Heart left ventricle (tissue), 16 donors: Measurements from ENCODE around the gene UGT1A7. TPM values are rescaled to one million over a fixed set of nuclear protein-coding genes. Genes with fewer than 3 reads are reported as not detected.

ENCODE experiments used
- ATAC-seq, 4 donors: fragments of 200-7000 bp; cut with Tn5 transposase; one replicate each; pipeline ENCODE4 v1.9.1; 2020 to 2022; ENCODE audit warnings: moderate library complexity in 4 of 4, mild to moderate bottlenecking in 3 of 4, moderate number of reproducible peaks in 1 of 4
- DNase-seq, 5 donors: peaks; one replicate each; pipeline ENCODE4 v3.0.0-alpha.2; 2020
- H3K27ac ChIP-seq, 12 donors: fragments of 200-600 bp; sonication (generic) in 4 of 12; one replicate each; pipeline versions ENCODE4 v1.5.0 to v1.8.0; 2016 to 2022; ENCODE audit warnings: mild to moderate bottlenecking in 2 of 12
- H3K27me3 ChIP-seq, 9 donors: fragments of 200-600 bp; sonication (generic) in 2 of 9; one replicate each; pipeline versions ENCODE4 v1.5.1 to v1.8.0; 2016 to 2022; ENCODE audit warnings: mild to moderate bottlenecking in 3 of 9
- H3K36me3 ChIP-seq, 9 donors: fragments of 200-600 bp; sonication (generic) in 2 of 9; one replicate each; pipeline versions ENCODE4 v1.5.0 to v1.8.0; 2018 to 2022; ENCODE audit warnings: mild to moderate bottlenecking in 2 of 9
- H3K4me1 ChIP-seq, 12 donors: fragments of 200-600 bp; sonication (generic) in 4 of 12; one replicate each; pipeline versions ENCODE4 v1.5.0 to v1.8.0; 2016 to 2022; ENCODE audit warnings: mild to moderate bottlenecking in 3 of 12
- H3K4me3 ChIP-seq, 12 donors: fragments of 200-600 bp; sonication (generic) in 4 of 12; one replicate each; pipeline versions ENCODE4 v1.5.0 to v1.8.0; 2017 to 2022; ENCODE audit warnings: mild to moderate bottlenecking in 9 of 12, moderate library complexity in 4 of 12
- H3K9me3 ChIP-seq, 12 donors: fragments of 200-600 bp; sonication (generic) in 4 of 12; one replicate each; pipeline versions ENCODE4 v1.5.0 to v1.8.0; 2016 to 2022; ENCODE audit warnings: mild to moderate bottlenecking in 1 of 12
- CTCF ChIP-seq, 12 donors: fragments of 200-600 bp; sonication (generic) in 4 of 12; IDR thresholded peaks; one replicate each; pipeline versions ENCODE4 v1.5.0 to v1.8.0; 2018 to 2022; ENCODE audit warnings: antibody characterized with exemption in 12 of 12, mild to moderate bottlenecking in 5 of 12
- POLR2A ChIP-seq, 2 donors: fragments of 450-650 bp; IDR thresholded peaks; one replicate each; pipeline ENCODE4 v1.6.1; 2017; ENCODE audit warnings: antibody characterized with exemption in 2 of 2, mild to moderate bottlenecking in 2 of 2, moderate library complexity in 2 of 2
- WGBS, 4 donors: extraction: QIAGEN DNeasy Blood & Tissue Kit in 2 of 4; methylation state at CpG; one replicate each; pipeline versions ENCODE4 v1.1.5 to v1.1.7; 2013 to 2018; 5-methylcytosine and 5-hydroxymethylcytosine counted together
- intact Hi-C, 10 donors: fragments of 100-400 bp; cut with DNase I; formaldehyde crosslinking; loops; one replicate each; pipeline versions ENCODE4 v1.11.1 to v1.14.2; 2022
- polyA plus RNA-seq, 2 donors: library from polyadenylated mRNA; stranded (reverse); fragments of 200-250 nt; gene quantifications; one replicate each; pipeline ENCODE4 v1.2.3, GENCODE V29; 2013
- total RNA-seq, 9 donors: library from RNA; depleted of rRNA in 2 of 9; stranded (reverse); fragments of >200 nt in 2 of 9; fragmentation: NEBNext Ultra II Directional in 3 of 9; extraction: Animal tissue kit (Norgen Biotek cat#: 25700) in 3 of 9; gene quantifications; one replicate each; pipeline versions ENCODE4 v1.1.0 to v1.2.4, GENCODE V29; 2016 to 2023
- donor health status: ischemic (EF 13 %, LVEDD 7.1; RV severe dilation, severe dysfunction).
- donor health status: healthy with polysubstance abuse.
- donor health status: DM: no; HTN: yes; CAD: no.
- donor health status: DM: no; HTN: no; CAD: no.
- donor health status: ischemic (EF 25% LVEDD 6.9; RV normal size, moderate dysfunction).
- donor health status: ischemic (EF 25% LVEDD 5.7; RV mildly dilated, moderate dysfunction).
- donor health status: healthy.
- donor health status: DM: yes; HTN: yes; CAD: no.
- donor health status: ischemic (EF 35%, LVEDD 5.7; RV mildly dilated, moderate dysfunction).
- donor health status: nonischemic (EF 11% LVEDD 7.7; RV severe dilation, severe dysfunction).
- donor health status: DM: yes; HTN: yes; CAD: no.
- donor health status: PGD.
- donor health status: ischemic (EF 29% LVEDD 5.4; RV normal size, mild dysfunction).
- donor health status: nonischemic (EF 23%, LVEDD 6.1; RV moderate dilation, normal function).

Gene UGT1A7
- total and polyA plus RNA-seq, 11 donors = not detected

- no peaks in the 10 kb centered on the region for H3K36me3 ChIP-seq
- DNase-seq = peak in 1 of 5 donors; percentile 2
- no peaks in the 10 kb centered on the region for H3K4me1 ChIP-seq
- H3K27ac ChIP-seq = no peak overlapping the region
- H3K4me3 ChIP-seq = no peak overlapping the region
- H3K27me3 ChIP-seq = peaks cover 0 to 9% (median 0%) of the 10 kb centered on the region in 9 donors
- TF ChIP-seq POLR2A (IDR thresholded peaks at IDR 0.05) (no peak), CTCF (IDR thresholded peaks at IDR 0.05) (no peak)
- intact Hi-C loops = no loop called here
- ATAC-seq = no peak
- 26 to 72% (median 66%) methylated on average over 4 to 8 of the region's 8 CpGs for WGBS, 4 donors
- H3K9me3 ChIP-seq = no peaks in the 10 kb centered on the region
Observed at GRCh38 chr2:233803994-233804393, 122.3 kb downstream of the UGT1A7 start.

DNA sequence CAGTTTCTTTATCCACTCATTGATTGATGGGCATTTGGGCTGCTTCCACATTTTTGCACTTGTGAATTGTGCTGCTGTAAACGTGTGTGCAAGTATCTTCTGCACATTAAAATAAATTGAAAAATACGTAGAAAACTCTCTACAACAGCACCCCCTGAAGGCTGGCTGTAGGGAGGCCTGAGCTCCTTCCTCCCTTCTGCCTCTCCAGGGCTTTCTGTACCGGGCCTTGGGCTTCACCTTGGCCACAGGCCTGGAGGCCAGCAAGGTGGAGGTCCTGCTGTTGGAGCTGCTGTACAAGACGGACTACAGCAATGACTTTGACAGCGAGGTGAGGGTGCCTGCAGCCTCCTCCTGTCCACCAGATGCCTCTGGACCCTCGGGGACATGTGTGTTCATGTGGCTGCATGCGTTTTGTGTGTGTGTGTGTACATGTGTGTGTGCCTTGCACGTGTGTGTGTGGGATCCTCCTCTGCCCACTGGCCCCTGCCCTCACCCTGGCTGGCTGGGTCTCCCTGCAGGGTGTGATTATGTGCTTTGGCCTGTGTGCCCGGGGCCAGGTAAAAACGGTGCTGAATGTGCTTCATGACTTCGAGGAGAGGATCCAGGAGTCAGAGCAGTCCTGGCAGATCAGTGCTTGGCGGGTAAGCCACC, 125.6 kb downstream of the UGT1A7 start:
- Histone ChIP-seq H3K4me3 (no peak overlapping the region), H3K36me3 (no peaks in the 10 kb centered on the region), H3K9me3 (no peaks in the 10 kb centered on the region), H3K27ac (no peak overlapping the region), H3K4me1 (no peaks in the 10 kb centered on the region), H3K27me3 (peaks cover 0 to 12% (median 0%) of the 10 kb centered on the region in 9 donors)
- 67 to 76% (median 73%) methylated on average over 9 to 12 of the region's 12 CpGs for WGBS, 4 donors
- peak in 1 of 5 donors; percentile 10 for DNase-seq
- TF ChIP-seq CTCF (IDR thresholded peaks at IDR 0.05) = no peak
- TF ChIP-seq POLR2A (IDR thresholded peaks at IDR 0.05) = no peak
- intact Hi-C loops = no loop called here
- no peak for ATAC-seq

- Histone ChIP-seq H3K27me3 (peaks cover 0 to 12% (median 0%) of the 10 kb centered on the region in 9 donors), H3K4me1 (no peaks in the 10 kb centered on the region), H3K27ac (no peak overlapping the region), H3K9me3 (no peaks in the 10 kb centered on the region), H3K36me3 (no peaks in the 10 kb centered on the region), H3K4me3 (no peak overlapping the region)
- peak in 1 of 5 donors; percentile 7 for DNase-seq
- 69 to 81% (median 71%) methylated on average over 6 to 10 of the region's 10 CpGs for WGBS, 4 donors
- no peak for ATAC-seq
- intact Hi-C loops = no loop called here
- TF ChIP-seq POLR2A (IDR thresholded peaks at IDR 0.05) (no peak), CTCF (IDR thresholded peaks at IDR 0.05) (no peak)
Observed at GRCh38 chr2:233807966-233808935, 126.5 kb downstream of the UGT1A7 start.

DNA sequence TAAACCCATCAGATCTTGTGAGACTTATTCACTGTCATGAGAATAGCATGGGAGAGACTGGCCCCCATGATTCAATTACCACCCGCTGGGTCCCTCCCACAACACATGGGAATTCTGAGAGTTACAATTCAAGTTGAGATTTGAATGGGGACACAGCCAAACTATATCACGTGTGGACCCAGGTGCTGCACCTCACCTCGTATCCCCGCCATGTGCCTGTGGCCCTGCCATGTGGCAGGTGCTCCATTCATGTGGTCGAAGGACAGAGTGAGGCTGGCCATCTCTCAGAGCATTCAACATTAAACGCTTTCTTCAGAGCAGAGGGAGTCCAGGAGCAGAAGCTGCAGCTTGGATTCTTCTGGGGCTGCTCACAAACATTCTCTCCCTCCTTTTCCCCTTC, 128.7 kb downstream of the UGT1A7 start:
- Histone ChIP-seq H3K4me3 (no peak overlapping the region), H3K9me3 (no peaks in the 10 kb centered on the region), H3K4me1 (no peaks in the 10 kb centered on the region), H3K27me3 (peaks cover 0 to 12% (median 0%) of the 10 kb centered on the region in 9 donors), H3K36me3 (no peaks in the 10 kb centered on the region), H3K27ac (no peak overlapping the region)
- ATAC-seq = no peak
- WGBS, 4 donors = 86 to 89% (median 87%) methylated on average over 6 of the region's 6 CpGs
- intact Hi-C loops = no loop called here
- peak in 1 of 5 donors; percentile 3 for DNase-seq
- TF ChIP-seq POLR2A (IDR thresholded peaks at IDR 0.05) (no peak), CTCF (IDR thresholded peaks at IDR 0.05) (no peak)
